ENCODE measurements around the gene MUS81.

Gene MUS81

GRCh38 chr11:65903068-65903481 is 42.8 kb downstream of the MUS81 start:
- no peak for DNase-seq (ENCODE audit: extremely low read depth, low read depth)
- H3K4me3 ChIP-seq (replicated peaks; ENCODE audit: low read depth, low read length), result no peak overlapping the region
- TF ChIP-seq CTCF (IDR thresholded peaks at IDR 0.05; ENCODE audit: low read depth, low read length, missing control alignments), result no peak

- TF ChIP-seq CTCF (IDR thresholded peaks at IDR 0.05; ENCODE audit: low read depth, low read length, missing control alignments), result no peak
- H3K4me3 ChIP-seq (replicated peaks; ENCODE audit: low read depth, low read length), result no peak overlapping the region
- DNase-seq (ENCODE audit: extremely low read depth, low read depth), result no peak
These were observed 43.5 kb downstream of the MUS81 start for GRCh38 chr11:65903715-65904114.

GRCh38 chr11:65906602-65907001 is 46.4 kb downstream of the MUS81 start:
- no peak for DNase-seq (ENCODE audit: extremely low read depth, low read depth)
- H3K4me3 ChIP-seq (replicated peaks; ENCODE audit: low read depth, low read length), result no peak overlapping the region
- no peak for TF ChIP-seq CTCF (IDR thresholded peaks at IDR 0.05; ENCODE audit: low read depth, low read length, missing control alignments)

GRCh38 chr11:65907878-65908277 is 47.6 kb downstream of the MUS81 start:
- TF ChIP-seq CTCF (IDR thresholded peaks at IDR 0.05; ENCODE audit: low read depth, low read length, missing control alignments), result no peak
- no peak for DNase-seq (ENCODE audit: extremely low read depth, low read depth)
- H3K4me3 ChIP-seq (replicated peaks; ENCODE audit: low read depth, low read length), result no peak overlapping the region

- DNase-seq (ENCODE audit: extremely low read depth, low read depth), result no peak
- TF ChIP-seq CTCF (IDR thresholded peaks at IDR 0.05; ENCODE audit: low read depth, low read length, missing control alignments), result peak; percentile 19
- H3K4me3 ChIP-seq (replicated peaks; ENCODE audit: low read depth, low read length), result no peak overlapping the region
These were observed 51.7 kb downstream of the MUS81 start for GRCh38 chr11:65911682-65912568.

GRCh38 chr11:65912845-65913244 is 52.6 kb downstream of the MUS81 start:
- no peak for DNase-seq (ENCODE audit: extremely low read depth, low read depth)
- H3K4me3 ChIP-seq (replicated peaks; ENCODE audit: low read depth, low read length), result no peak overlapping the region
- TF ChIP-seq CTCF (IDR thresholded peaks at IDR 0.05; ENCODE audit: low read depth, low read length, missing control alignments), result no peak

Measured in HFF-Myc (cell line).